ENCODE results near the gene CACNG5.

The CACNG5 gene

GRCh38 chr17:66836063-66837005 is 1.4 kb downstream of the CACNG5 start:
- ChIA-PET CTCF (interaction anchor here (1.1 to 1.5 kb wide), 2 partner anchors 8 to 22 kb away, joined by 3 to 5 read pairs; no protein-coding TSS in a partner anchor), POLR2A (no interaction called here)
- no peak for DNase-seq (ENCODE audit: extremely low spot score)

GRCh38 chr17:66837226-66837625 is 2.3 kb downstream of the CACNG5 start:
- ChIA-PET CTCF (interaction anchor here (1.1 kb wide), 1 partner anchor 9 kb away, joined by 3 read pairs; no protein-coding TSS in a partner anchor), POLR2A (no interaction called here)
- TF ChIP-seq CTCF (IDR thresholded peaks at IDR 0.05; ENCODE audit: control extremely low read depth, extremely low read depth, low read depth, missing control alignments) = no peak
- DNase-seq (ENCODE audit: extremely low spot score) = no peak

More at GRCh38 chr17:66836063-66837005, 1.4 kb downstream of the CACNG5 start:
- TF ChIP-seq CTCF (IDR thresholded peaks at IDR 0.05; ENCODE audit: control extremely low read depth, extremely low read depth, low read depth, missing control alignments) = no peak

GRCh38 chr17:66837885-66838665 is 3.2 kb downstream of the CACNG5 start:
- ChIA-PET CTCF (interaction anchor here (1.1 kb wide), 1 partner anchor 10 kb away, joined by 3 read pairs; no protein-coding TSS in a partner anchor), POLR2A (no interaction called here)
- no peak for TF ChIP-seq CTCF (IDR thresholded peaks at IDR 0.05; ENCODE audit: control extremely low read depth, extremely low read depth, low read depth, missing control alignments)
- no peak for DNase-seq (ENCODE audit: extremely low spot score)

GRCh38 chr17:66839616-66840015 is 4.7 kb downstream of the CACNG5 start:
- DNase-seq (ENCODE audit: extremely low spot score) = no peak
- CTCF ChIA-PET = interaction anchor here (1.1 kb wide), 1 partner anchor 11 kb away, joined by 3 read pairs; no protein-coding TSS in a partner anchor
- POLR2A ChIA-PET = no interaction called here
- no peak for TF ChIP-seq CTCF (IDR thresholded peaks at IDR 0.05; ENCODE audit: control extremely low read depth, extremely low read depth, low read depth, missing control alignments)

- no peak for TF ChIP-seq CTCF (IDR thresholded peaks at IDR 0.05; ENCODE audit: control extremely low read depth, extremely low read depth, low read depth, missing control alignments)
- ChIA-PET POLR2A (no interaction called here), CTCF (interaction anchor here (0.7 to 1.1 kb wide), 2 partner anchors 11 to 38 kb away, joined by 3 read pairs; no protein-coding TSS in a partner anchor)
- DNase-seq (ENCODE audit: extremely low spot score) = no peak
Measured at GRCh38 chr17:66840061-66840460, 5.1 kb downstream of the CACNG5 start.

GRCh38 chr17:66841328-66841727 is 6.4 kb downstream of the CACNG5 start:
- POLR2A ChIA-PET = no interaction called here
- DNase-seq (ENCODE audit: extremely low spot score) = no peak
- no peak for TF ChIP-seq CTCF (IDR thresholded peaks at IDR 0.05; ENCODE audit: control extremely low read depth, extremely low read depth, low read depth, missing control alignments)
- CTCF ChIA-PET = no interaction called here

Data from GM10248 (cell line).